ENCODE data around the gene NOTCH1. TPM values are rescaled to one million over a fixed set of nuclear protein-coding genes. Genes with fewer than 3 reads are reported as not detected.

NOTCH1 gene
- total RNA-seq, 2 donors from 2014 or later: 49.3 to 99.4 TPM

GRCh38 chr9:136539427-136540421 lies 6.1 kb downstream of the NOTCH1 start:
- peak; percentile 99 for DNase-seq
- Histone ChIP-seq H3K27me3 (no peaks in the 10 kb centered on the region), H3K36me3 (no peaks in the 10 kb centered on the region), H3K9me3 (no peaks in the 10 kb centered on the region), H3K9ac (ENCODE audit: low read depth in 2 of 2, low read length in 2 of 2) (peak overlapping the region; percentile 70 to 93), H3K27ac (peak overlapping the region; percentile 94), H3K4me3 (peak overlapping the region; percentile 5), H3K4me1 (peaks cover 43% of the 10 kb centered on the region)
- intact Hi-C loops (cut with DNase I): loop anchor here (10.0 kb wide), 1 partner anchor 85 kb away; no protein-coding TSS in a partner anchor
- TF ChIP-seq, protein P1, sequence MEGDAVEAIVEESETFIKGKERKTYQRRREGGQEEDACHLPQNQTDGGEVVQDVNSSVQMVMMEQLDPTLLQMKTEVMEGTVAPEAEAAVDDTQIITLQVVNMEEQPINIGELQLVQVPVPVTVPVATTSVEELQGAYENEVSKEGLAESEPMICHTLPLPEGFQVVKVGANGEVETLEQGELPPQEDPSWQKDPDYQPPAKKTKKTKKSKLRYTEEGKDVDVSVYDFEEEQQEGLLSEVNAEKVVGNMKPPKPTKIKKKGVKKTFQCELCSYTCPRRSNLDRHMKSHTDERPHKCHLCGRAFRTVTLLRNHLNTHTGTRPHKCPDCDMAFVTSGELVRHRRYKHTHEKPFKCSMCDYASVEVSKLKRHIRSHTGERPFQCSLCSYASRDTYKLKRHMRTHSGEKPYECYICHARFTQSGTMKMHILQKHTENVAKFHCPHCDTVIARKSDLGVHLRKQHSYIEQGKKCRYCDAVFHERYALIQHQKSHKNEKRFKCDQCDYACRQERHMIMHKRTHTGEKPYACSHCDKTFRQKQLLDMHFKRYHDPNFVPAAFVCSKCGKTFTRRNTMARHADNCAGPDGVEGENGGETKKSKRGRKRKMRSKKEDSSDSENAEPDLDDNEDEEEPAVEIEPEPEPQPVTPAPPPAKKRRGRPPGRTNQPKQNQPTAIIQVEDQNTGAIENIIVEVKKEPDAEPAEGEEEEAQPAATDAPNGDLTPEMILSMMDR (IDR thresholded peaks at IDR 0.05): no peak

- H3K9me3 ChIP-seq: no peaks in the 10 kb centered on the region
- H3K36me3 ChIP-seq: no peaks in the 10 kb centered on the region
- no peak overlapping the region for H3K4me3 ChIP-seq
- peak overlapping the region; percentile 94 for H3K27ac ChIP-seq
- intact Hi-C loops (cut with DNase I): no loop called here
- TF ChIP-seq, protein P1 (IDR thresholded peaks at IDR 0.05): no peak
- peak overlapping the region; percentile 48 to 93 for H3K9ac ChIP-seq (ENCODE audit: low read depth in 2 of 2, low read length in 2 of 2)
- H3K4me1 ChIP-seq: peaks cover 47% of the 10 kb centered on the region
- DNase-seq: peak; percentile 86
- no peaks in the 10 kb centered on the region for H3K27me3 ChIP-seq
Measured at GRCh38 chr9:136538599-136539426, 7.0 kb downstream of the NOTCH1 start.

- H3K4me1 ChIP-seq: peaks cover 50% of the 10 kb centered on the region
- H3K9me3 ChIP-seq: no peaks in the 10 kb centered on the region
- TF ChIP-seq, protein P1 (IDR thresholded peaks at IDR 0.05): no peak
- intact Hi-C loops (cut with DNase I): no loop called here
- no peak overlapping the region for H3K4me3 ChIP-seq
- no peaks in the 10 kb centered on the region for H3K27me3 ChIP-seq
- H3K9ac ChIP-seq (ENCODE audit: low read depth in 2 of 2, low read length in 2 of 2): peak overlapping the region; percentile 48 to 93
- peak overlapping the region; percentile 94 for H3K27ac ChIP-seq
- no peaks in the 10 kb centered on the region for H3K36me3 ChIP-seq
- DNase-seq: no peak
Measured at GRCh38 chr9:136537896-136538598, 7.8 kb downstream of the NOTCH1 start.

DNA sequence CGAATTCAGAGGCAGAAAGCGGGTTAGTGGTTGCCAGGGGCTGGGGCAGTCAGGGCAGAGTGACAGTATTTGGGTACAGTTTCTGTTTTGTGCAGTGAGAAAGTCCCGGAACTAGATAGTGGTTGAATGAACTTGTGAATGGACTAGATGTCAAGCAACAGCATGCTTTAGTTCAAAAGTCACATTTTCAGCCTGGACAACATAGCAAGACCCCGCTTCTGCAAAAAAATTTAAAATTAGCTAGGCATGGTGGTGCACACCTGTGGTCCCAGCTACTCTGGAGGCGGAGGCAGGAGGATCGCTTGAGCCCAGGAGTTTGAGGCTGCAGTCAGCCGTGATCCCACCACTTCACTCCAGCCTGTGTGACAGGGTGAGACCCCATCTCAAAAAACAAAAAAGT lies 8.4 kb downstream of the NOTCH1 start:
- Histone ChIP-seq H3K4me3 (no peak overlapping the region), H3K9ac (ENCODE audit: low read depth in 2 of 2, low read length in 2 of 2) (no peak overlapping the region), H3K27me3 (no peaks in the 10 kb centered on the region), H3K36me3 (no peaks in the 10 kb centered on the region), H3K4me1 (peaks cover 56% of the 10 kb centered on the region), H3K9me3 (no peaks in the 10 kb centered on the region), H3K27ac (no peak overlapping the region)
- DNase-seq: no peak
- intact Hi-C loops (cut with DNase I): no loop called here
- TF ChIP-seq, protein P1 (IDR thresholded peaks at IDR 0.05): no peak

Measured in colonic mucosa (tissue), 4 donors.